Adrenal gland (tissue), 12 donors: ENCODE measurements around the gene BRIP1. TPM values are rescaled to one million over a fixed set of nuclear protein-coding genes. Genes with fewer than 3 reads are reported as not detected.

Source experiments
- DNase-seq, 7 donors: peaks; one replicate each; pipeline ENCODE4 v3.0.0-alpha.2; 2019 to 2020
- H3K27ac ChIP-seq, 5 donors: fragments of 200-600 bp; sonication (generic) in 4 of 5; 1 replicate in 3 of 5; 2 replicates in 2 of 5; pipeline versions ENCODE4 v1.5.1 to v1.8.0; 2016 to 2020; ENCODE audit warnings: mild to moderate bottlenecking in 1 of 5
- H3K27me3 ChIP-seq: fragments of 200-600 bp; 2 replicates; pipeline ENCODE4 v1.8.0; 2021
- H3K36me3 ChIP-seq, 2 donors: fragments of 200-600 bp; replicated peaks in 1 of 2; 1 replicate in 1 of 2; 2 replicates in 1 of 2; pipeline versions ENCODE4 v1.5.1 to v1.8.0; 2018 to 2022
- H3K4me1 ChIP-seq, 2 donors: fragments of 200-600 bp; replicated peaks in 1 of 2; 1 replicate in 1 of 2; 2 replicates in 1 of 2; pipeline versions ENCODE4 v1.5.1 to v1.8.0; 2018 to 2021
- H3K4me3 ChIP-seq, 4 donors: fragments of 200-600 bp; sonication (generic) in 3 of 4; one replicate each; pipeline ENCODE4 v1.5.1; 2016 to 2018
- H3K9me3 ChIP-seq, 3 donors: fragments of 200-600 bp; sonication (generic) in 1 of 3; replicated peaks in 1 of 3; 1 replicate in 2 of 3; 2 replicates in 1 of 3; pipeline versions ENCODE4 v1.5.1 to v1.8.0; 2016 to 2021
- POLR2A ChIP-seq, 2 donors: fragments of 450-650 bp; IDR thresholded peaks; one replicate each; pipeline ENCODE4 v1.6.1; 2017; ENCODE audit warnings: antibody characterized with exemption in 2 of 2, mild to moderate bottlenecking in 2 of 2, moderate library complexity in 1 of 2
- WGBS, 4 donors: extraction: QIAGEN DNeasy Blood & Tissue Kit in 2 of 4; methylation state at CpG; one replicate each; pipeline versions ENCODE4 v1.1.5 to v1.1.7; 2013 to 2017; 5-methylcytosine and 5-hydroxymethylcytosine counted together
- intact Hi-C, 2 donors: fragments of 100-400 bp; cut with DNase I; formaldehyde crosslinking; loops; one replicate each; pipeline versions ENCODE4 v1.14.1 to v1.15.0; 2022 to 2023
- polyA plus RNA-seq, 3 donors: library from polyadenylated mRNA; stranded (reverse); fragments of 200-250 nt in 2 of 3; fragments of 350-450 nt in 1 of 3; fragmentation: Illumina TruSeq in 1 of 3; extraction: RNeasy Lipid Tissue Mini Kit (QIAGEN cat#74804) in 1 of 3; gene quantifications; one replicate each; pipeline ENCODE4 v1.2.3, GENCODE V29; 2013 to 2014
- total RNA-seq, 9 donors: library from RNA; depleted of rRNA in 4 of 9; stranded (reverse); fragments of >200 nt in 4 of 9; fragments of 120-200 nt in 1 of 9; fragmentation: NEBNext Ultra II Directional in 1 of 9; extraction: Animal tissue kit (Norgen Biotek cat#: 25700) in 1 of 9; gene quantifications; one replicate each; pipeline versions ENCODE4 v1.1.0 to v1.2.4, GENCODE V29; 2013 to 2023
- TF ChIP-seq, protein P1 (sequence below), 6 experiments: fragments of 450-650 bp in 4 of 6; fragments of 200-600 bp in 2 of 6; sonication (generic) in 1 of 6; IDR thresholded peaks; 1 replicate in 5 of 6; 2 replicates in 1 of 6; pipeline versions ENCODE4 v1.5.1 to v1.8.0; 2016 to 2021; ENCODE audit warnings: antibody characterized with exemption in 6 of 6, mild to moderate bottlenecking in 2 of 6, moderate library complexity in 1 of 6
- donor health status: healthy with polysubstance abuse.
- donor health status: Bipolar disorder and iron deficiency.
- donor health status: DM: yes; HTN: yes; CAD: no.
- donor health status: DM: no; HTN: no; CAD: no.
- donor health status: DM: no; HTN: no; CAD: no.
- donor health status: DM: yes; HTN: yes; CAD: no.

Gene BRIP1
- total and polyA plus RNA-seq, 12 donors: 0.06 to 6.9 (median 0.46) TPM

DNA sequence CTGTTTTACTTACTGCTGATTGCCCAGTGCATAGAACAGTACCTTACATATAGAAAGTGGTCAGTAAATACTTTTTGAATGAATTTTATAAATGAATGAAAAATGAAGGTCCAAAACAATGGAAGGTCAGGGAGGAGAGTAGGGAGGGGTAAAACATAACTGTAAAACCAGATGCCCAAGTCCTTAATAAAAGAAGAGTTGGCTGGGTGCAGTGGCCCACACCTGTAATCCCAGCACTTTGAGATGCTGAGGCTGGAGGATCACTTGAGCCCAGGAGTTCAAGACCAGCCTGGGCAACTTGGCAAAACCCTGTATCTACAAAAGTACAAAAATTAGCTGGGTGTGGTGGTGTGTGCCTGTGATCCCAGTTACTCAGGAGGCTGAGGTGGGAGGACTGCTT lies 108.2 kb downstream of the BRIP1 start:
- no peaks in the 10 kb centered on the region for H3K4me1 ChIP-seq
- no peak overlapping the region for H3K4me3 ChIP-seq
- no peaks in the 10 kb centered on the region for H3K36me3 ChIP-seq
- intact Hi-C loops: no loop called here
- peaks cover 0 to 4% (median 0%) of the 10 kb centered on the region in 3 donors for H3K9me3 ChIP-seq
- TF ChIP-seq POLR2A (IDR thresholded peaks at IDR 0.05): no peak
- TF ChIP-seq, protein P1, sequence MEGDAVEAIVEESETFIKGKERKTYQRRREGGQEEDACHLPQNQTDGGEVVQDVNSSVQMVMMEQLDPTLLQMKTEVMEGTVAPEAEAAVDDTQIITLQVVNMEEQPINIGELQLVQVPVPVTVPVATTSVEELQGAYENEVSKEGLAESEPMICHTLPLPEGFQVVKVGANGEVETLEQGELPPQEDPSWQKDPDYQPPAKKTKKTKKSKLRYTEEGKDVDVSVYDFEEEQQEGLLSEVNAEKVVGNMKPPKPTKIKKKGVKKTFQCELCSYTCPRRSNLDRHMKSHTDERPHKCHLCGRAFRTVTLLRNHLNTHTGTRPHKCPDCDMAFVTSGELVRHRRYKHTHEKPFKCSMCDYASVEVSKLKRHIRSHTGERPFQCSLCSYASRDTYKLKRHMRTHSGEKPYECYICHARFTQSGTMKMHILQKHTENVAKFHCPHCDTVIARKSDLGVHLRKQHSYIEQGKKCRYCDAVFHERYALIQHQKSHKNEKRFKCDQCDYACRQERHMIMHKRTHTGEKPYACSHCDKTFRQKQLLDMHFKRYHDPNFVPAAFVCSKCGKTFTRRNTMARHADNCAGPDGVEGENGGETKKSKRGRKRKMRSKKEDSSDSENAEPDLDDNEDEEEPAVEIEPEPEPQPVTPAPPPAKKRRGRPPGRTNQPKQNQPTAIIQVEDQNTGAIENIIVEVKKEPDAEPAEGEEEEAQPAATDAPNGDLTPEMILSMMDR (IDR thresholded peaks at IDR 0.05): no peak
- DNase-seq: no peak
- no peak overlapping the region for H3K27ac ChIP-seq
- H3K27me3 ChIP-seq: no peaks in the 10 kb centered on the region

DNA sequence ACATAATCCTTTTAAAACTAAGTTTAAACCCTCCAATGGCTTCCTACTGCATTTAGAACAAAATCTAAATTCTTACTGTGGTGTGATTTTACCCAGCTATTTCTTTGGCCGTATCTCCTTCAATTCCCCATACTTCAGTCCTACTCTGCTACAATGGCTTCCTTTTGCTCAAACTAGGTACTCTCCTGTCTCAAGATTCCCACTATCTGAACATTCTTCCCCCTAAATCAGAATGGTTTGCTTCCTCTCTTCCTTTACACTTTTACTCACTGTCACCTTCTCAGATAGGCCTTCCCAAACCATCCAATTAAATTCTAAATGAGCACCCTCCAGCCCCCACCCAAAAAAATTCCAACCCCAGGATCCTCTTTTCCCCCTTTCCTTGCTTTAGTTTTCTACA lies 109.2 kb downstream of the BRIP1 start:
- no peak overlapping the region for H3K27ac ChIP-seq
- H3K4me3 ChIP-seq: no peak overlapping the region
- no peaks in the 10 kb centered on the region for H3K27me3 ChIP-seq
- WGBS, 4 donors: 94 to 98% (median 96%) methylated on average over 1 of the region's 1 CpG
- H3K9me3 ChIP-seq: no peaks in the 10 kb centered on the region
- H3K4me1 ChIP-seq: no peaks in the 10 kb centered on the region
- intact Hi-C loops: no loop called here
- no peaks in the 10 kb centered on the region for H3K36me3 ChIP-seq
- TF ChIP-seq, protein P1 (IDR thresholded peaks at IDR 0.05): no peak
- no peak for TF ChIP-seq POLR2A (IDR thresholded peaks at IDR 0.05)
- DNase-seq: no peak

GRCh38 chr17:61753696-61754095 lies 109.6 kb downstream of the BRIP1 start:
- no peaks in the 10 kb centered on the region for H3K36me3 ChIP-seq
- H3K4me3 ChIP-seq: no peak overlapping the region
- H3K9me3 ChIP-seq: no peaks in the 10 kb centered on the region
- no peaks in the 10 kb centered on the region for H3K4me1 ChIP-seq
- TF ChIP-seq, protein P1 (IDR thresholded peaks at IDR 0.05): no peak
- TF ChIP-seq POLR2A (IDR thresholded peaks at IDR 0.05): no peak
- intact Hi-C loops: no loop called here
- 96 to 100% (median 100%) methylated on average over 1 of the region's 1 CpG for WGBS, 4 donors
- H3K27ac ChIP-seq: no peak overlapping the region
- no peaks in the 10 kb centered on the region for H3K27me3 ChIP-seq
- no peak for DNase-seq

DNA sequence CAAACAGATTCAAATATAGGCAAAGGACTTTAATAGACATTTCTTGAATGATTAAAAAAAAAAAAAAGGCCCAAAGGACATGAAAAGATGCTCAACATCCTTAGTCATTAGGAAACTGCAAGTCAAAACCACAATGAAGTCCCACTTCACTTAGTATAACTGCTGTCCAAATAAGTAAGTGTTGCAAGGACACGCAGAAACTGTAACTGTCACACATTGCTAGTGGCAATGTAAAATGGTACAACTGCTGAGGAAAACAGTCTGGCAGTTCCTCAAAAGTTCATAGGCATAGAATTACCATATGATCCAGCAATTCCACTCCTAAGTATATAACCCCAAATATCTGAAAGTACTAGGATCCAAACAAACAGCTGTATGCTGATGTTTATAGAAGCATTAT lies 112.7 kb downstream of the BRIP1 start:
- no peaks in the 10 kb centered on the region for H3K36me3 ChIP-seq
- no peak overlapping the region for H3K27ac ChIP-seq
- no peak for DNase-seq
- TF ChIP-seq, protein P1 (IDR thresholded peaks at IDR 0.05): no peak
- TF ChIP-seq POLR2A (IDR thresholded peaks at IDR 0.05): no peak
- H3K9me3 ChIP-seq: no peaks in the 10 kb centered on the region
- H3K4me3 ChIP-seq: no peak overlapping the region
- intact Hi-C loops: no loop called here
- 82 to 84% (median 83%) methylated on average over 1 of the region's 1 CpG for WGBS, 4 donors
- H3K4me1 ChIP-seq: no peaks in the 10 kb centered on the region
- H3K27me3 ChIP-seq: no peaks in the 10 kb centered on the region
